Glutamatergic neuron (in vitro differentiated cells): ENCODE results near the gene ERGIC1. TPM values are rescaled to one million over a fixed set of nuclear protein-coding genes. Genes with fewer than 3 reads are reported as not detected.

Experiments used
- DNase-seq: peaks from one replicate; pipeline ENCODE4 v3.0.0; 2022
- H3K27ac Mint-ChIP-seq: one replicate; pipeline ENCODE4 v1.8.0; 2020; ENCODE audit warnings: mild to moderate bottlenecking, mixed read lengths, inconsistent platforms; ENCODE audit not compliant: unreplicated experiment
- H3K27me3 Mint-ChIP-seq: one replicate; pipeline ENCODE4 v1.8.0; 2020; ENCODE audit warnings: mild to moderate bottlenecking, moderate library complexity, mixed read lengths, inconsistent platforms; ENCODE audit not compliant: unreplicated experiment
- H3K36me3 Mint-ChIP-seq: one replicate; pipeline ENCODE4 v1.8.0; 2020; ENCODE audit warnings: mild to moderate bottlenecking, mixed read lengths, inconsistent platforms; ENCODE audit not compliant: unreplicated experiment
- H3K4me1 Mint-ChIP-seq: one replicate; pipeline ENCODE4 v1.8.0; 2020; ENCODE audit warnings: mild to moderate bottlenecking, low read depth, mixed read lengths, inconsistent platforms; ENCODE audit not compliant: unreplicated experiment
- H3K4me3 Mint-ChIP-seq: one replicate; pipeline ENCODE4 v1.8.0; 2020; ENCODE audit warnings: mild to moderate bottlenecking, mixed read lengths, inconsistent platforms; ENCODE audit not compliant: unreplicated experiment
- H3K9me3 Mint-ChIP-seq: one replicate; pipeline ENCODE4 v1.8.0; 2020; ENCODE audit warnings: mild to moderate bottlenecking, moderate library complexity, mixed read lengths, inconsistent platforms; ENCODE audit not compliant: unreplicated experiment
- CTCF ChIP-seq: fragments of 200-600 bp; sonication (generic); IDR thresholded peaks from one replicate; pipeline ENCODE4 v1.5.0; 2021; ENCODE audit not compliant: partially characterized antibody, unreplicated experiment
- total RNA-seq: library from RNA; stranded (reverse); fragmentation: NEBNext Ultra II Directional; extraction: Animal tissue kit (Norgen Biotek cat#: 25700); gene quantifications from one replicate; pipeline ENCODE4 v1.2.1, GENCODE V29; 2021; ENCODE audit not compliant: unreplicated experiment

The ERGIC1 gene
- total RNA-seq, 1 donor from 2014 or later: 76.2 TPM

- H3K9me3 Mint-ChIP-seq: peaks cover 22% of the 10 kb centered on the region
These were observed 107.0 kb downstream of the ERGIC1 start for GRCh38 chr5:172941067-172941516.

DNA sequence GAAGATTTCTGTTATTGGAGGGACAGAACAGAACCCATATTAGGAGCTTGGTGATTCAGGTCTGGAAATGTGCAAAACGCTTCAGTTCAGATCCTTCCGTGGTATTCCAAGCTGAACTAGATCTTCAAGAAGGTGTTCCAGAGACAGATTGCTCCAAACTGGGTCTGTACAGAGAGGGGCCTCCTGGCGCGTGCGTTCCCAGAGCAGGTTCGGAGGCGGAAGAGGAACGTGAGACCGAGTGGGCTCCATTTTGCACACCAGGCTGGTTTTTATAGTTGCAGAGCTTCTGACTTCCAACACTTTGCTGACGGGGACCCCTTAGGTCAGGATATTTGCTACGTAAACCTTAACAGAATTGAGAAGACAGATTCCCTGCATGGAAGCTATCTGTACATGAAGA lies 108.5 kb downstream of the ERGIC1 start:
- H3K4me3 Mint-ChIP-seq: no peak overlapping the region
- DNase-seq: no peak
- H3K4me1 Mint-ChIP-seq: peaks cover 32% of the 10 kb centered on the region
- no peak for TF ChIP-seq CTCF
- H3K36me3 Mint-ChIP-seq: peaks cover 8% of the 10 kb centered on the region
- peaks cover 20% of the 10 kb centered on the region for H3K9me3 Mint-ChIP-seq
- peak overlapping the region; percentile 92 for H3K27ac Mint-ChIP-seq
- peaks cover 21% of the 10 kb centered on the region for H3K27me3 Mint-ChIP-seq

More at GRCh38 chr5:172941067-172941516, 107.0 kb downstream of the ERGIC1 start:
- Mint-ChIP-seq H3K27ac (peak overlapping the region; percentile 100), H3K36me3 (peaks cover 8% of the 10 kb centered on the region), H3K27me3 (peaks cover 21% of the 10 kb centered on the region), H3K4me3 (peak overlapping the region; percentile 79), H3K4me1 (peaks cover 32% of the 10 kb centered on the region)
- no peak for DNase-seq
- TF ChIP-seq CTCF: no peak

DNA sequence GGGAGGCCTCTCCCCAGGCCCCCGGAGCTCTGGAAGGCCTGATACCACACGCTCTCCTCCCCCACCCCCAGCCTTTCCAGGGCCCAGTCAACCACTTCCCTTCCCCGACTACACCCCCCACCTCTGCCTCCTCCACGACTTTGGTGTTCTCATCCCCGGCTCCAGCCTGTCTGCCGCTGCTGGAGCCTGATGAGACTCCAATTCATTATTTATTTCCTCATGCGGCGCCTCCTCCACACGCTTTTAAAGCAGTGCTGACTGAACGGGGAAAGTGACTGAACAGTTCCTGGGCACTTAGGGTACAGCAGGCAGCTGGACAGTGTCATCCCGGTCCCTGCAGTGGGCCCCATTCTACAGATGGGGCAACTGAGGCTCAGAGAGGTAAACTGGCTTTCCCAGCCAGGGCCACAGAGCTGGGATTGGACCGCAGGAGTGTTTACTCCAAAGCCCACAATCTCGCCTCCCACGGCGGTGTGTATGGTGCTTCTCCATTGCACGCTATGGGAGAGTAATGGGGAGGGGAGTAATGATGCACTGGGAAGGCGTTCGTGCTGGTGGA lies 109.3 kb downstream of the ERGIC1 start:
- no peak overlapping the region for H3K27ac Mint-ChIP-seq
- no peak for DNase-seq

GRCh38 chr5:172943906-172944305 lies 109.9 kb downstream of the ERGIC1 start:
- no peak for TF ChIP-seq CTCF
- no peak for DNase-seq
- no peak overlapping the region for H3K27ac Mint-ChIP-seq
- peaks cover 24% of the 10 kb centered on the region for H3K27me3 Mint-ChIP-seq
- H3K36me3 Mint-ChIP-seq: peaks cover 8% of the 10 kb centered on the region
- H3K4me1 Mint-ChIP-seq: peaks cover 41% of the 10 kb centered on the region
- H3K9me3 Mint-ChIP-seq: peaks cover 17% of the 10 kb centered on the region
- H3K4me3 Mint-ChIP-seq: no peak overlapping the region

More for the DNA sequence above, 109.3 kb downstream of the ERGIC1 start:
- TF ChIP-seq CTCF: no peak
- Mint-ChIP-seq H3K27me3 (peaks cover 25% of the 10 kb centered on the region), H3K4me1 (peaks cover 40% of the 10 kb centered on the region), H3K9me3 (peaks cover 19% of the 10 kb centered on the region), H3K4me3 (no peak overlapping the region), H3K36me3 (peaks cover 8% of the 10 kb centered on the region)

- TF ChIP-seq CTCF: no peak
- H3K27me3 Mint-ChIP-seq: peaks cover 16% of the 10 kb centered on the region
- H3K4me3 Mint-ChIP-seq: no peak overlapping the region
- H3K36me3 Mint-ChIP-seq: peaks cover 8% of the 10 kb centered on the region
- no peak for DNase-seq
- H3K4me1 Mint-ChIP-seq: peaks cover 42% of the 10 kb centered on the region
- peaks cover 10% of the 10 kb centered on the region for H3K9me3 Mint-ChIP-seq
- peak overlapping the region; percentile 19 for H3K27ac Mint-ChIP-seq
These were observed 110.7 kb downstream of the ERGIC1 start for GRCh38 chr5:172944741-172945140.
